Testis (tissue), 3 donors: ENCODE data around the gene GPR151. TPM values are rescaled to one million over a fixed set of nuclear protein-coding genes. Genes with fewer than 3 reads are reported as not detected.
"Not testable (repeated sequence)": the region's sequence is repeated elsewhere in the genome, so short reads cannot be mapped to it uniquely, and the experiment has no call there.

Experiments used
- DNase-seq: peaks from one replicate; pipeline ENCODE4 v3.0.0-alpha.2; 2019
- H3K27ac ChIP-seq, 2 donors: fragments of 200-600 bp; sonication (generic); one replicate each; pipeline ENCODE4 v1.5.1; 2019
- H3K27me3 ChIP-seq: fragments of 200-600 bp; sonication (generic); one replicate; pipeline ENCODE4 v1.5.1; 2019
- H3K36me3 ChIP-seq: fragments of 200-600 bp; sonication (generic); one replicate; pipeline ENCODE4 v1.5.1; 2017; ENCODE audit warnings: low read depth; ENCODE audit errors: missing control alignments
- H3K4me1 ChIP-seq: fragments of 200-600 bp; sonication (generic); one replicate; pipeline ENCODE4 v1.5.1; 2019
- H3K4me3 ChIP-seq, 2 donors: fragments of 200-600 bp; sonication (generic); one replicate each; pipeline ENCODE4 v1.5.1; 2017 to 2019
- H3K9me3 ChIP-seq: fragments of 200-600 bp; sonication (generic); one replicate; pipeline ENCODE4 v1.5.1; 2017
- CTCF ChIP-seq, 3 experiments: fragments of 450-650 bp in 2 of 3; fragments of 200-600 bp in 1 of 3; sonication (generic) in 1 of 3; IDR thresholded peaks; one replicate each; pipeline ENCODE4 v1.5.1; 2016 to 2019; ENCODE audit warnings: antibody characterized with exemption in 3 of 3, mild to moderate bottlenecking in 2 of 3, moderate library complexity in 1 of 3
- POLR2A ChIP-seq: fragments of 450-650 bp; IDR thresholded peaks from one replicate; pipeline ENCODE4 v1.6.1; 2017; ENCODE audit warnings: antibody characterized with exemption, mild to moderate bottlenecking, moderate library complexity
- WGBS, 2 donors: methylation state at CpG; one replicate each; pipeline ENCODE4 v1.1.5; 2018; 5-methylcytosine and 5-hydroxymethylcytosine counted together
- intact Hi-C: fragments of 100-400 bp; cut with DNase I; formaldehyde crosslinking; loops from one replicate; pipeline ENCODE4 v1.15.1; 2023; ENCODE audit warnings: low total_unique reads
- polyA plus RNA-seq: library from polyadenylated mRNA; stranded (reverse); fragments of 350-450 nt; fragmentation: Illumina TruSeq; extraction: RNeasy Lipid Tissue Mini Kit (QIAGEN cat#74804); gene quantifications from one replicate; pipeline ENCODE4 v1.2.3, GENCODE V29; 2014; ENCODE audit warnings: low read depth, low replicate concordance; ENCODE audit not compliant: insufficient read depth
- total RNA-seq, 2 donors: library from RNA; depleted of rRNA; stranded (reverse); fragments of >200 nt; gene quantifications; one replicate each; pipeline ENCODE4 v1.2.3, GENCODE V29; 2016

The GPR151 gene
- total and polyA plus RNA-seq, 3 donors from 2014 or later = not detected

DNA sequence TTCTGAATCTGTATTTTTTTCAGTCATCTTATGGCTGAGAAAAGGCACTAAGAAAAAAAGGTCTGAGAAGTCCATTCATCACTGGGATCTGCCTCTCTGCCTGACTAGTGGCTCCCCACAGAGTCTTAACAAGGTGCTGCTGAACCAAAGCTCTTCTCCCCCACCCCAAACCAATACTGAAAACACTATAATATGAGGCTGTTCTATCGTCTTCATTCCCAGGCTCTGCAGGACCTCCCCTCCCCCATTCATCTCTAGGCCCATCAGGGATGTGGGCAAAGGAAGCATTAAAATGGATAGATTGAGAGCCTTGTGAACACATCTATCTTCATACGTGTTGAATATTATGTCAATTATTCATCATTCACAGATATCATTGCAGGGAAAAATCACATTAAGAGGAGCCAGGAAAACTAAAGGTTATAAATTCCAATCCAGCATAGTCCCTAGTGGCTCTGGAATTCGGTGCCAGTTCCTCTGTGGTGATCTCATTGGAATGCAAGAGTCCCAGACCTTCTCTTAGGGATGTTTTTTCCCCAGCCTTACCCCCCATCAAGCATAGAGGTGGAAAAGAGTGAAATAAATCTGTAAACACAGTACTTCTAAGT lies 44.3 kb upstream of the GPR151 start:
- Histone ChIP-seq H3K27ac (no peak overlapping the region), H3K27me3 (no peaks in the 10 kb centered on the region), H3K36me3 (no peaks in the 10 kb centered on the region), H3K4me1 (no peaks in the 10 kb centered on the region), H3K4me3 (no peak overlapping the region), H3K9me3 (no peaks in the 10 kb centered on the region)
- TF ChIP-seq CTCF (IDR thresholded peaks at IDR 0.05) (no peak), POLR2A (no peak)
- 49 to 51% methylated on average over 3 of the region's 3 CpGs for WGBS, 2 donors
- intact Hi-C loops = no loop called here
- DNase-seq = no peak

DNA sequence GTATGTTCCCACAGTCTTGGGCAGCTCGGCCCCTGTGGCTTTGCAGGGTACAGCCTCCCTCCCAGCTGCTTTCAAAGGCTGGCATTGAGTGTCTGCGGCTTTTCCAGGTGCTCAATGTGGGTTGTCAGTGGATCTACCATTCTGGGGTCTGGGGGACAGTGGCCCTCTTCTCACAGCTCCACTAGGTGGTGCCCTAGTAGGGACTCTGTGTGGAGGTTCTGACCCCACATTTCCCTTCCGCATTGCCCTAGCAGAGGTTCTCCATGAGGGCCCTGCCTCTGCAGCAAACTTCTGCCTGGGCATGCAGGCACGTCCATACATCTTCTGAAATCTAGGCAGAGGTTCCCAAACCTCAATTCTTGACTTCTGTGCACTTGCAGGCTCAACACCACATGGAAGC lies 40.9 kb upstream of the GPR151 start:
- H3K27me3 ChIP-seq, H3K9me3 ChIP-seq, DNase-seq, H3K4me1 ChIP-seq, intact Hi-C loops, H3K36me3 ChIP-seq, H3K4me3 ChIP-seq, H3K27ac ChIP-seq: not testable (repeated sequence)
- WGBS, 2 donors = 83 to 99% methylated on average over 3 to 4 of the region's 4 CpGs

DNA sequence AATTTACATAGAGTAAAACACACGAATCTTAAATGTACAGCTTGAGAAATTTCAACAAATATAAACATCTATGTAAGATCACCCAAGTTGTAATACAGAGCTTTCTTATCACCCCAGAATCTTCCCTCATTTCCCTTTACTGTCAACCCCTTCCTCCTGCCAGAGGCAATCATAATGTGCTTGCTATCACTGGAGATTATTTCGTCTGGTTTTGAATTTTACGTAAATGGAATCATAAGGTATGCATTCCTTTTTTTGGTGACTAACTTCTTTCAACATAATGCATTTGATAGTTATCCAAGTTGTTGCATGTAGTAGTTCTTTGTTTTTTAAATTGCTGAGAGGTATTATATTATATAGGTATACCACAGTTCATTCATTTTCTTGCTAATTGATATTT lies 37.5 kb upstream of the GPR151 start:
- no peak overlapping the region for H3K4me3 ChIP-seq
- no peak for DNase-seq
- TF ChIP-seq CTCF (IDR thresholded peaks at IDR 0.05) = no peak
- no peak for TF ChIP-seq POLR2A
- no peak overlapping the region for H3K27ac ChIP-seq
- no peaks in the 10 kb centered on the region for H3K36me3 ChIP-seq
- no peaks in the 10 kb centered on the region for H3K4me1 ChIP-seq
- H3K9me3 ChIP-seq = no peaks in the 10 kb centered on the region
- 82 to 85% methylated on average over 3 of the region's 3 CpGs for WGBS, 2 donors
- intact Hi-C loops = no loop called here
- no peaks in the 10 kb centered on the region for H3K27me3 ChIP-seq

DNA sequence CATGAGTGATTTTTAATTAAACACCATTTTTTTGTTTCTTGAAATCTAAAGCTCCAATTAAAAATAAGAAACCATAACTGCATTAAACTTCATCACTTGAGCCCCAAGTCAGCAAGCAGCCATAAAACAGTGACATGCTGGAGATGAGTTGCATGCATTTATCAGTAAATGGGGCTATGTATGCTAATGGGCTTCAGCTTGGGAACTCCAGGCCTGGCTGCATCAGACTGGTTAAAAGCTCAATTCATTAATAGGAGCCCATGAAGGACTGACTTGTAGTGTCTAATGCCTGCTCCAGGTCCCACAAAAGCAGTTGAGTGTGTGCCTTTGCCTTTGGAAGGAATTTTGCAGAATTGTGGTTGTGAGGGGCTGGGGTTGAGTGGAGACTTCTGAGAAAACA lies 33.6 kb upstream of the GPR151 start:
- H3K4me1 ChIP-seq = no peaks in the 10 kb centered on the region
- H3K9me3 ChIP-seq = no peaks in the 10 kb centered on the region
- H3K27me3 ChIP-seq = no peaks in the 10 kb centered on the region
- intact Hi-C loops = loop anchor here (10.0 kb wide), 1 partner anchor 415 kb away; no protein-coding TSS in a partner anchor
- no peak overlapping the region for H3K4me3 ChIP-seq
- DNase-seq = no peak
- no peaks in the 10 kb centered on the region for H3K36me3 ChIP-seq
- no peak overlapping the region for H3K27ac ChIP-seq
- TF ChIP-seq POLR2A = no peak
- no peak for TF ChIP-seq CTCF (IDR thresholded peaks at IDR 0.05)

DNA sequence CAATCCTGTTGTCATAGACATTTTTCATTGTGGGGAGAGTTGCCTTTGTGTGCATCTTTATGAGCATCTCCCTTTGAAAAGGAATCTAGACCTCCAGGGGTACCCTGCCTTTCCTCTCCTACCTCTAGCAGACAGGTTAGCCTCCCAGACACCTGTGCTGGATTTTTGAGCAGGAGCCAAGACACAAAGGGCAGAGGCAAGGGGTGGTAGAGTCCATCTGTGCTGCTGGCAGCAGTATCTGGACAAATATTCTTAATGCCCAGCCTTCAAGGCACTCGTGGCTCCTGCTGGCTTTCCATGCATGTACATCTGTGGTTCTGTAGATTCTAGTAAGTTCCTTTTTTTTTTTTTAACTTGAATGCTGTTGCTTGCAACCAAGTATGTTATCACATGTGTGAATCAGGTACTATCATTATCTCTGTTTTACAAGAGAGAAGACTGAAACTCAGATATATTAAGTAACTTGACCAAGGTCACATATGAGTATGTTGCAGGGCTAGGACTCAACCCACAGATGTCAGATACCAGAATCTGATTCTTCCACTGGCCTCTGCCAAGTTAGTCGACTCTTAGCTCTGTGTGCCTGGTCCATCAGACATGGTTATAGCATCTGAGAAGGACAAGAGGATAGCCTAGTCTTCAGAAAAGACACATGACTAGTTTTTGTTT lies 32.9 kb upstream of the GPR151 start:
- intact Hi-C loops = loop anchor here (10.0 kb wide), 1 partner anchor 416 kb away; no protein-coding TSS in a partner anchor
- TF ChIP-seq CTCF (IDR thresholded peaks at IDR 0.05) (no peak), POLR2A (no peak)

More for the DNA sequence above, 32.9 kb upstream of the GPR151 start:
- no peaks in the 10 kb centered on the region for H3K27me3 ChIP-seq
- no peak overlapping the region for H3K27ac ChIP-seq
- no peak overlapping the region for H3K4me3 ChIP-seq
- no peak for DNase-seq
- H3K36me3 ChIP-seq = no peaks in the 10 kb centered on the region
- H3K4me1 ChIP-seq = no peaks in the 10 kb centered on the region
- WGBS, 2 donors = 49 to 53% methylated on average over 2 of the region's 2 CpGs
- no peaks in the 10 kb centered on the region for H3K9me3 ChIP-seq
